Activated CD8-positive, alpha-beta memory T cell treated with anti-CD3 and anti-CD28 coated beads for 36 hours (primary cell): ENCODE data around the gene XYLT2. TPM values are rescaled to one million over a fixed set of nuclear protein-coding genes. Genes with fewer than 3 reads are reported as not detected.

Source experiments
- CTCF ChIA-PET: fragments of 350-600 bp; sonication (Branson Sonifier 250); formaldehyde crosslinking; loops from one replicate; lab custom pipeline; 2021; ENCODE audit warnings: antibody characterized with exemption; lab: Charles Lee
- POLR2A ChIA-PET: fragments of 350-600 bp; sonication (Branson Sonifier 250); formaldehyde crosslinking; loops from one replicate; lab custom pipeline; 2021; ENCODE audit warnings: antibody characterized with exemption; lab: Charles Lee
- total RNA-seq, 2 experiments: library from RNA; stranded (reverse); gene quantifications; one replicate each; pipeline ENCODE4 v1.2.3, GENCODE V29; 2021

Gene XYLT2
- total RNA-seq, 2 experiments from 2014 or later = 32.0 to 33.7 TPM

GRCh38 chr17:50372222-50372757 is 26.4 kb downstream of the XYLT2 start:
- CTCF ChIA-PET = interaction anchor here (0.9 to 2.1 kb wide), 4 partner anchors 9 to 25 kb away, joined by 3 to 8 read pairs (median 4); partner anchors contain the start of gene LRRC59
- POLR2A ChIA-PET = interaction anchor here (1.0 to 1.3 kb wide), 3 partner anchors 10 to 170 kb away, joined by 3 to 8 read pairs (median 3); partner anchors contain the start of gene XYLT2

- POLR2A ChIA-PET = interaction anchor here (1.0 to 1.3 kb wide), 4 partner anchors 11 to 169 kb away, joined by 3 to 8 read pairs (median 4); partner anchors contain the start of gene XYLT2
- CTCF ChIA-PET = interaction anchor here (0.9 to 3.4 kb wide), 4 partner anchors 8 to 25 kb away, joined by 3 to 16 read pairs (median 4); partner anchors contain the start of gene LRRC59
These were observed 27.0 kb downstream of the XYLT2 start, which contains the start of the genes EME1 and MRPL27 for GRCh38 chr17:50372758-50373556. Gene EME1 (plus strand): TSS chr17:50373229. CDS start chr17:50375209, 1,980 bp downstream. Gene MRPL27 (minus strand): TSS chr17:50373184. CDS start chr17:50373170, 14 bp downstream.

GRCh38 chr17:50373705-50374104 is 27.8 kb downstream of the XYLT2 start:
- CTCF ChIA-PET = interaction anchor here (1.2 to 3.4 kb wide), 3 partner anchors 9 to 24 kb away, joined by 3 to 16 read pairs (median 3); partner anchors contain the start of gene LRRC59
- POLR2A ChIA-PET = interaction anchor here (0.8 to 1.3 kb wide), 3 partner anchors 9 to 23 kb away, joined by 3 to 8 read pairs (median 4); no protein-coding TSS in a partner anchor

GRCh38 chr17:50375858-50376538 is 30.1 kb downstream of the XYLT2 start:
- POLR2A ChIA-PET = no interaction called here
- CTCF ChIA-PET = interaction anchor here (3.4 kb wide), 1 partner anchor 14 kb away, joined by 16 read pairs; no protein-coding TSS in a partner anchor

- ChIA-PET POLR2A (interaction anchor here (1.0 kb wide), 1 partner anchor 30 kb away, joined by 3 read pairs; no protein-coding TSS in a partner anchor), CTCF (no interaction called here)
These were observed 33.6 kb downstream of the XYLT2 start for GRCh38 chr17:50379351-50380132.

- ChIA-PET CTCF (interaction anchor here (0.9 to 2.9 kb wide), 3 partner anchors 8 to 16 kb away, joined by 4 to 8 read pairs (median 4); partner anchors contain the start of genes EME1, LRRC59 and MRPL27), POLR2A (interaction anchor here (1.0 to 1.1 kb wide), 2 partner anchors 11 to 31 kb away, joined by 3 read pairs; no protein-coding TSS in a partner anchor)
These were observed 34.7 kb downstream of the XYLT2 start for GRCh38 chr17:50380369-50381259.

- ChIA-PET CTCF (interaction anchor here (0.9 to 2.9 kb wide), 3 partner anchors 9 to 15 kb away, joined by 4 to 8 read pairs (median 4); partner anchors contain the start of genes EME1, LRRC59 and MRPL27), POLR2A (interaction anchor here (1.1 kb wide), 1 partner anchor 10 kb away, joined by 3 read pairs; no protein-coding TSS in a partner anchor)
These were observed 35.4 kb downstream of the XYLT2 start for GRCh38 chr17:50381260-50381815.

GRCh38 chr17:50381920-50382319 is 36.0 kb downstream of the XYLT2 start:
- ChIA-PET CTCF (interaction anchor here (0.9 to 2.9 kb wide), 3 partner anchors 9 to 15 kb away, joined by 4 to 8 read pairs (median 4); partner anchors contain the start of genes EME1, LRRC59 and MRPL27), POLR2A (interaction anchor here (1.1 kb wide), 1 partner anchor 9 kb away, joined by 3 read pairs; no protein-coding TSS in a partner anchor)

- ChIA-PET POLR2A (no interaction called here), CTCF (interaction anchor here (2.9 kb wide), 1 partner anchor 14 kb away, joined by 8 read pairs; the partner anchor contains the start of gene LRRC59)
These were observed 37.0 kb downstream of the XYLT2 start for GRCh38 chr17:50382931-50383330.

GRCh38 chr17:50386510-50386909 is 40.6 kb downstream of the XYLT2 start:
- POLR2A ChIA-PET = interaction anchor here (0.6 to 0.7 kb wide), 2 partner anchors 9 to 221 kb away, joined by 3 read pairs; no protein-coding TSS in a partner anchor
- CTCF ChIA-PET = interaction anchor here (2.5 kb wide), 1 partner anchor 11 kb away, joined by 12 read pairs; the partner anchor contains the start of gene LRRC59

GRCh38 chr17:50388728-50389127 is 42.8 kb downstream of the XYLT2 start:
- POLR2A ChIA-PET = interaction anchor here (1.0 kb wide), 1 partner anchor 9 kb away, joined by 3 read pairs; the partner anchor contains the start of gene LRRC59
- CTCF ChIA-PET = interaction anchor here (2.5 kb wide), 1 partner anchor 8 kb away, joined by 12 read pairs; the partner anchor contains the start of gene LRRC59

- CTCF ChIA-PET = interaction anchor here (2.0 kb wide), 1 partner anchor 27 kb away, joined by 6 read pairs; no protein-coding TSS in a partner anchor
- POLR2A ChIA-PET = interaction anchor here (0.6 kb wide), 1 partner anchor 315 kb away, joined by 5 read pairs; no protein-coding TSS in a partner anchor
These were observed 43.6 kb downstream of the XYLT2 start for GRCh38 chr17:50389534-50389933.

- POLR2A ChIA-PET = interaction anchor here (1.2 kb wide), 1 partner anchor 47 kb away, joined by 3 read pairs; no protein-coding TSS in a partner anchor
- CTCF ChIA-PET = no interaction called here
These were observed 46.7 kb downstream of the XYLT2 start for GRCh38 chr17:50392621-50393020.

GRCh38 chr17:50393700-50394099 is 47.8 kb downstream of the XYLT2 start:
- POLR2A ChIA-PET = no interaction called here
- CTCF ChIA-PET = no interaction called here

GRCh38 chr17:50394711-50395110 is 48.8 kb downstream of the XYLT2 start:
- CTCF ChIA-PET = interaction anchor here (0.7 kb wide), 1 partner anchor 109 kb away, joined by 3 read pairs; no protein-coding TSS in a partner anchor
- POLR2A ChIA-PET = no interaction called here
